ENCODE measurements around the gene SH2D3C. TPM values are rescaled to one million over a fixed set of nuclear protein-coding genes. Genes with fewer than 3 reads are reported as not detected.

Gene SH2D3C
- total and polyA plus RNA-seq, 10 of the 15 experiments (the other 5 are each of a cell fraction or from before 2014, with no cell fraction given): 1.2 to 23.5 (median 16.2) TPM

DNA sequence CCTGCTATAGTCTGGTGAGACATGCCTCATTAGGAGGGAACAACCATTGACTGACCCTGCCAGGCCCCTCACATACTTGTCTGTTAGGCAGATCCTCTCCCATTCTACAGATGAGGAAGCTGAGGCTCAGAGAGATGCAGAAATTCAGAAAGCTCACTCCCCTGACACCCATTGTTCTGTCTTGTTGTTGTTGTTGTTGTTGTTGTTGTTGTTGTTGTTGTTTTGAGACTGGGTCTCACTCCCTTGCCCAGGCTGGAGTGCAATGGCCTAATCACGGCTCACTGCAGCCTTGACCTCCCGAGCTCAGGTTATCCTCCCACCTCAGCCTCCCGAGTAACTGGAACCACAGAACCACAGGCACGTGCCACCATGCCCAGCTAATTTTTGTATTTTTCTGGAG lies 84.8 kb downstream of the SH2D3C start:
- Histone ChIP-seq H3K4me3 (no peak overlapping the region), H3K4me2 (ENCODE audit: control insufficient read depth, insufficient read depth) (no peak overlapping the region), H3K9me3 (replicated peaks; ENCODE audit: control insufficient read depth, insufficient read depth, low read length) (no peaks in the 10 kb centered on the region), H4K20me1 (ENCODE audit: control insufficient read depth, insufficient read depth) (no peaks in the 10 kb centered on the region), H3K79me2 (ENCODE audit: control insufficient read depth, insufficient read depth, low read length) (no peaks in the 10 kb centered on the region), H3K9ac (ENCODE audit: control insufficient read depth, insufficient read depth, low read length) (no peak overlapping the region), H3K36me3 (ENCODE audit: control insufficient read depth in 2 of 2, insufficient read depth in 2 of 2, low read length in 1 of 2) (no peaks in the 10 kb centered on the region), H2AFZ (ENCODE audit: control insufficient read depth, low read depth, low read length) (no peak overlapping the region), H3K27ac (ENCODE audit: control insufficient read depth, insufficient read depth) (no peak overlapping the region), H3K27me3 (replicated peaks in 1 of 2; ENCODE audit: control insufficient read depth in 2 of 2, insufficient read depth in 2 of 2, low read length in 1 of 2) (no peaks in the 10 kb centered on the region), H3K4me1 (ENCODE audit: control insufficient read depth, insufficient read depth, low read length) (no peaks in the 10 kb centered on the region)
- CTCF ChIA-PET: no interaction called here
- in situ Hi-C loops (cut with MboI): no loop called here
- RAD21 ChIA-PET (ENCODE audit: unreplicated experiment): no interaction called here
- ATAC-seq: no peak
- 58% methylated on average over 4 of the region's 4 CpGs for WGBS (ENCODE audit: insufficient coverage, insufficient replicate concordance, low lambda C conversion rate, missing lambda C conversion rate)
- no TSS peak for BruUV-seq (replicated peaks)
- POLR2A ChIA-PET: no interaction called here
- no peak for DNase-seq (ENCODE audit: low read depth, low spot score)
- no peak for TF ChIP-seq SMAD1 (IDR thresholded peaks at IDR 0.05; ENCODE audit: low read depth, partially characterized antibody)
- no peak for TF ChIP-seq KDM1A (IDR thresholded peaks at IDR 0.05; ENCODE audit: borderline replicate concordance)
- no peak for TF ChIP-seq MTA3 (IDR thresholded peaks at IDR 0.05; ENCODE audit: borderline replicate concordance, low read length)
- TF ChIP-seq CREM (IDR thresholded peaks at IDR 0.05; ENCODE audit: low read depth): no peak
- TF ChIP-seq RFX5 (IDR thresholded peaks at IDR 0.05; ENCODE audit: low read depth, low read length): no peak
- TF ChIP-seq SMC3 (IDR thresholded peaks at IDR 0.05; ENCODE audit: borderline replicate concordance, low read length): no peak
- no peak for TF ChIP-seq CBX5 (IDR thresholded peaks at IDR 0.05; ENCODE audit: low read depth)
- no peak for TF ChIP-seq SUZ12 (IDR thresholded peaks at IDR 0.05; ENCODE audit: unreplicated experiment)
- TF ChIP-seq POLR2AphosphoS2 (IDR thresholded peaks at IDR 0.05; ENCODE audit: low read depth, low read length): no peak
- no peak for TF ChIP-seq USF2 (IDR thresholded peaks at IDR 0.05; ENCODE audit: borderline replicate concordance, low read depth, low read length)
- TF ChIP-seq, protein P1, sequence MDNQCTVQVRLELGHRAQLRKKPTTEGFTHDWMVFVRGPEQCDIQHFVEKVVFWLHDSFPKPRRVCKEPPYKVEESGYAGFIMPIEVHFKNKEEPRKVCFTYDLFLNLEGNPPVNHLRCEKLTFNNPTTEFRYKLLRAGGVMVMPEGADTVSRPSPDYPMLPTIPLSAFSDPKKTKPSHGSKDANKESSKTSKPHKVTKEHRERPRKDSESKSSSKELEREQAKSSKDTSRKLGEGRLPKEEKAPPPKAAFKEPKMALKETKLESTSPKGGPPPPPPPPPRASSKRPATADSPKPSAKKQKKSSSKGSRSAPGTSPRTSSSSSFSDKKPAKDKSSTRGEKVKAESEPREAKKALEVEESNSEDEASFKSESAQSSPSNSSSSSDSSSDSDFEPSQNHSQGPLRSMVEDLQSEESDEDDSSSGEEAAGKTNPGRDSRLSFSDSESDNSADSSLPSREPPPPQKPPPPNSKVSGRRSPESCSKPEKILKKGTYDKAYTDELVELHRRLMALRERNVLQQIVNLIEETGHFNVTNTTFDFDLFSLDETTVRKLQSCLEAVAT (IDR thresholded peaks at IDR 0.05): no peak
- FAIRE-seq: no peak
- SMC1A ChIA-PET (ENCODE audit: uncharacterized antibody, unreplicated experiment): interaction anchor here (0.7 kb wide), 1 partner anchor 65 kb away, joined by 3 read pairs; no protein-coding TSS in a partner anchor
- intact Hi-C loops (cut with micrococcal nuclease; ENCODE audit: unreplicated experiment): no loop called here

All from GM12878 (cell line).